ENCODE measurements around the gene ABLIM1.

DNA sequence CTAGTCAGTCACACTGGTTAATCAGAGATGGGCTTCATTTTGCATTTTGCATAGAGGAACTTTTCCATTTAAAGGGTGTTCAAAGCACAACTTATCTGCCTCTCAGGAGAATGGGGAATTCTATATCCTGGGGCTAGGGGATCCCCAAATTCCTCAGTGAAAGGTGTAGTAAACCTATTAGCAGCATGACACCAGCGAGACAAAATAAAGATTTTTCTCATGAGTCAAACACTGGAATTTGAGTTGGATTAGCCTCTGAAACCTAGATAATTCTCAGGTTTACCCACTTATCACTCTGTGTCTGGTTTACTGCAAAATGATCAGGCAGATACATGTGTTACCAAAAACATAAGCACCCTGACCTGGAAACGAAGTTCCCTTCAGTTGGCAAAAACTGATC, 255.8 kb downstream of the ABLIM1 start:
- TF ChIP-seq, protein P1, sequence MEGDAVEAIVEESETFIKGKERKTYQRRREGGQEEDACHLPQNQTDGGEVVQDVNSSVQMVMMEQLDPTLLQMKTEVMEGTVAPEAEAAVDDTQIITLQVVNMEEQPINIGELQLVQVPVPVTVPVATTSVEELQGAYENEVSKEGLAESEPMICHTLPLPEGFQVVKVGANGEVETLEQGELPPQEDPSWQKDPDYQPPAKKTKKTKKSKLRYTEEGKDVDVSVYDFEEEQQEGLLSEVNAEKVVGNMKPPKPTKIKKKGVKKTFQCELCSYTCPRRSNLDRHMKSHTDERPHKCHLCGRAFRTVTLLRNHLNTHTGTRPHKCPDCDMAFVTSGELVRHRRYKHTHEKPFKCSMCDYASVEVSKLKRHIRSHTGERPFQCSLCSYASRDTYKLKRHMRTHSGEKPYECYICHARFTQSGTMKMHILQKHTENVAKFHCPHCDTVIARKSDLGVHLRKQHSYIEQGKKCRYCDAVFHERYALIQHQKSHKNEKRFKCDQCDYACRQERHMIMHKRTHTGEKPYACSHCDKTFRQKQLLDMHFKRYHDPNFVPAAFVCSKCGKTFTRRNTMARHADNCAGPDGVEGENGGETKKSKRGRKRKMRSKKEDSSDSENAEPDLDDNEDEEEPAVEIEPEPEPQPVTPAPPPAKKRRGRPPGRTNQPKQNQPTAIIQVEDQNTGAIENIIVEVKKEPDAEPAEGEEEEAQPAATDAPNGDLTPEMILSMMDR (IDR thresholded peaks at IDR 0.05) = no peak
- TF ChIP-seq EZH2phosphoT487 (IDR thresholded peaks at IDR 0.05) (no peak), EZH2 (IDR thresholded peaks at IDR 0.05) (no peak)

Data from neural progenitor cell (in vitro differentiated cells).